Trophoblast cell (in vitro differentiated cells and primary cell): ENCODE measurements around the gene OR2A2. TPM values are rescaled to one million over a fixed set of nuclear protein-coding genes. Genes with fewer than 3 reads are reported as not detected.

Source experiments
- DNase-seq, 2 donors: peaks; one replicate each; pipeline ENCODE4 v3.0.0-alpha.2; 2016
- H2AFZ ChIP-seq: 2 replicates; pipeline ENCODE4 v1.6.1; 2013; ENCODE audit warnings: low read length, moderate library complexity, mild to moderate bottlenecking; ENCODE audit not compliant: insufficient read depth, poor library complexity
- H2AK5ac ChIP-seq: 2 replicates; pipeline ENCODE4 v1.6.1; 2013; ENCODE audit warnings: mild to moderate bottlenecking, low read length
- H2BK120ac ChIP-seq: 2 replicates; pipeline ENCODE4 v1.6.1; 2013; ENCODE audit warnings: low read length, mild to moderate bottlenecking, moderate library complexity; ENCODE audit not compliant: insufficient read depth, poor library complexity
- H2BK12ac ChIP-seq: 2 replicates; pipeline ENCODE4 v1.6.1; 2013; ENCODE audit warnings: mild to moderate bottlenecking, low read length, moderate library complexity
- H2BK5ac ChIP-seq: 2 replicates; pipeline ENCODE4 v1.6.1; 2013; ENCODE audit warnings: low read length, low read depth, moderate library complexity, mild to moderate bottlenecking; ENCODE audit not compliant: poor library complexity
- H3K14ac ChIP-seq: 2 replicates; pipeline ENCODE4 v1.6.1; 2013; ENCODE audit warnings: mild to moderate bottlenecking, low read length
- H3K18ac ChIP-seq: 2 replicates; pipeline ENCODE4 v1.6.1; 2013; ENCODE audit warnings: mild to moderate bottlenecking, low read length
- H3K23ac ChIP-seq: 2 replicates; pipeline ENCODE4 v1.6.1; 2013; ENCODE audit warnings: low read length
- H3K27ac ChIP-seq: 2 replicates; pipeline ENCODE4 v1.5.1; 2013; ENCODE audit warnings: low read depth, mild to moderate bottlenecking, inconsistent platforms, low read length, moderate library complexity
- H3K27me3 ChIP-seq: 2 replicates; pipeline ENCODE4 v1.6.1; 2013; ENCODE audit warnings: inconsistent platforms, mild to moderate bottlenecking, low read length, moderate library complexity; ENCODE audit not compliant: insufficient read depth
- H3K36me3 ChIP-seq, 2 experiments: 1 replicate in 1 of 2; 2 replicates in 1 of 2; pipeline ENCODE4 v1.6.1; 2013; ENCODE audit warnings: low read length in 2 of 2, mild to moderate bottlenecking in 2 of 2, moderate library complexity in 1 of 2; ENCODE audit not compliant: insufficient read depth in 2 of 2, control insufficient read depth in 1 of 2
- H3K4ac ChIP-seq: 2 replicates; pipeline ENCODE4 v1.6.1; 2013; ENCODE audit warnings: low read depth, mild to moderate bottlenecking, low read length, moderate library complexity
- H3K4me1 ChIP-seq, 2 experiments: 1 replicate in 1 of 2; 2 replicates in 1 of 2; pipeline ENCODE4 v1.6.1; 2013; ENCODE audit warnings: low read length in 2 of 2, mild to moderate bottlenecking in 2 of 2, moderate library complexity in 1 of 2; ENCODE audit not compliant: insufficient read depth in 2 of 2, control insufficient read depth in 1 of 2
- H3K4me2 ChIP-seq: 2 replicates; pipeline ENCODE4 v1.6.1; 2013; ENCODE audit warnings: inconsistent platforms, mild to moderate bottlenecking, low read length, moderate library complexity
- H3K4me3 ChIP-seq: 2 replicates; pipeline ENCODE4 v1.5.1; 2013; ENCODE audit warnings: mild to moderate bottlenecking, low read depth, low read length, inconsistent platforms
- H3K79me1 ChIP-seq: one replicate; pipeline ENCODE4 v1.6.1; 2013; ENCODE audit warnings: low read length
- H3K79me2 ChIP-seq: 2 replicates; pipeline ENCODE4 v1.6.1; 2013; ENCODE audit warnings: low read length, mild to moderate bottlenecking; ENCODE audit not compliant: control insufficient read depth, insufficient read depth, poor library complexity
- H3K9ac ChIP-seq: 2 replicates; pipeline ENCODE4 v1.6.1; 2013; ENCODE audit warnings: mild to moderate bottlenecking, low read length
- H3K9me3 ChIP-seq: 2 replicates; pipeline ENCODE4 v1.6.1; 2013; ENCODE audit warnings: low read depth, mild to moderate bottlenecking, control low read depth, inconsistent platforms, low read length; ENCODE audit not compliant: insufficient read depth
- H4K12ac ChIP-seq: 2 replicates; pipeline ENCODE4 v1.6.1; 2013; ENCODE audit warnings: low read depth, mild to moderate bottlenecking, low read length, moderate library complexity
- H4K8ac ChIP-seq: 2 replicates; pipeline ENCODE4 v1.6.1; 2013; ENCODE audit warnings: low read depth, mild to moderate bottlenecking, low read length, moderate library complexity
- H4K91ac ChIP-seq: one replicate; pipeline ENCODE4 v1.6.1; 2013; ENCODE audit warnings: low read depth, mild to moderate bottlenecking, low read length, moderate library complexity
- WGBS: extraction: QIAGEN DNeasy Blood & Tissue Kit; methylation state at CpG from one replicate; pipeline ENCODE4 v1.1.7; 2013; ENCODE audit warnings: missing lambda C conversion rate; ENCODE audit not compliant: insufficient read length, insufficient coverage; ENCODE audit errors: extremely low coverage; 5-methylcytosine and 5-hydroxymethylcytosine counted together
- polyA plus RNA-seq: library from polyadenylated mRNA; stranded (reverse); fragments of 200-250 nt; gene quantifications from 2 replicates; pipeline ENCODE4 v1.2.3, GENCODE V29; 2013

The OR2A2 gene
- polyA plus RNA-seq: not detected in 2 replicates

GRCh38 chr7:144109283-144109682, at the start of gene OR2A2:
Gene OR2A2, plus strand, starts transcription at chr7:144109583. Its CDS starts 0 bp downstream, at chr7:144109583.
- Histone ChIP-seq H4K8ac (no peak within 1 kb of the TSS), H3K4me3 (no peak within 1 kb of the TSS), H3K4me1 (no peaks in the 10 kb centered on the region), H4K12ac (no peak within 1 kb of the TSS), H3K23ac (no peak within 1 kb of the TSS), H2BK5ac (no peak within 1 kb of the TSS), H3K4me2 (no peak within 1 kb of the TSS), H2AK5ac (no peak within 1 kb of the TSS), H3K9me3 (no peaks in the 10 kb centered on the region), H3K27me3 (no peaks in the 10 kb centered on the region), H2AFZ (no peak within 1 kb of the TSS), H3K9ac (no peak within 1 kb of the TSS), H3K4ac (no peak within 1 kb of the TSS), H3K27ac (no peak within 1 kb of the TSS), H3K79me1 (no peaks in the 10 kb centered on the region), H3K79me2 (no peaks in the 10 kb centered on the region), H2BK12ac (no peak within 1 kb of the TSS), H3K18ac (no peak within 1 kb of the TSS), H2BK120ac (no peak within 1 kb of the TSS), H3K14ac (no peak within 1 kb of the TSS), H3K36me3 (no peaks in the 10 kb centered on the region), H4K91ac (no peak within 1 kb of the TSS)
- WGBS: no CpG with 5 or more reads among the region's 2 CpGs
- no peak for DNase-seq

- Histone ChIP-seq H2AFZ (no peak overlapping the region), H2BK12ac (no peak overlapping the region), H4K8ac (no peak overlapping the region), H2AK5ac (no peak overlapping the region), H3K27ac (no peak overlapping the region), H2BK120ac (no peak overlapping the region), H4K12ac (no peak overlapping the region), H3K23ac (no peak overlapping the region), H3K27me3 (no peaks in the 10 kb centered on the region), H4K91ac (no peak overlapping the region), H3K4ac (no peak overlapping the region), H3K14ac (no peak overlapping the region), H3K9ac (no peak overlapping the region), H3K4me3 (no peak overlapping the region), H3K79me2 (no peaks in the 10 kb centered on the region), H3K4me2 (no peak overlapping the region), H2BK5ac (no peak overlapping the region), H3K4me1 (no peaks in the 10 kb centered on the region), H3K18ac (no peak overlapping the region), H3K79me1 (no peaks in the 10 kb centered on the region), H3K36me3 (no peaks in the 10 kb centered on the region), H3K9me3 (peaks cover 2% of the 10 kb centered on the region)
- peak in 1 of 2 donors; percentile 14 for DNase-seq
- no CpG with 5 or more reads among the region's 3 CpGs for whole genome bisulfite sequencing
Measured at GRCh38 chr7:144063710-144064109, 45.7 kb upstream of the OR2A2 start.

GRCh38 chr7:144069511-144069910, 39.9 kb upstream of the OR2A2 start, which contains the start of gene OR2A25:
Gene OR2A25, plus strand, starts transcription at chr7:144069811. Its CDS starts 4,409 bp downstream, at chr7:144074220.
- Histone ChIP-seq H3K4me3 (no peak within 1 kb of the TSS), H2BK120ac (no peak within 1 kb of the TSS), H3K36me3 (no peaks in the 10 kb centered on the region), H4K12ac (no peak within 1 kb of the TSS), H4K91ac (no peak within 1 kb of the TSS), H3K14ac (no peak within 1 kb of the TSS), H3K79me2 (no peaks in the 10 kb centered on the region), H4K8ac (no peak within 1 kb of the TSS), H3K23ac (no peak within 1 kb of the TSS), H3K4me1 (no peaks in the 10 kb centered on the region), H3K27me3 (no peaks in the 10 kb centered on the region), H2BK12ac (no peak within 1 kb of the TSS), H3K4ac (no peak within 1 kb of the TSS), H2BK5ac (no peak within 1 kb of the TSS), H3K9me3 (no peaks in the 10 kb centered on the region), H3K18ac (no peak within 1 kb of the TSS), H2AFZ (no peak within 1 kb of the TSS), H3K9ac (no peak within 1 kb of the TSS), H3K27ac (no peak within 1 kb of the TSS), H2AK5ac (no peak within 1 kb of the TSS), H3K79me1 (no peaks in the 10 kb centered on the region), H3K4me2 (no peak within 1 kb of the TSS)
- no CpG with 5 or more reads among the region's 1 CpG for WGBS
- no peak for DNase-seq

- no peak overlapping the region for H2AFZ ChIP-seq
- H3K4me1 ChIP-seq: no peaks in the 10 kb centered on the region
- H3K4ac ChIP-seq: no peak overlapping the region
- no peaks in the 10 kb centered on the region for H3K27me3 ChIP-seq
- no peaks in the 10 kb centered on the region for H3K79me1 ChIP-seq
- H3K4me2 ChIP-seq: no peak overlapping the region
- no peak overlapping the region for H4K8ac ChIP-seq
- WGBS: no CpG with 5 or more reads among the region's 2 CpGs
- H3K79me2 ChIP-seq: no peaks in the 10 kb centered on the region
- H3K36me3 ChIP-seq: no peaks in the 10 kb centered on the region
- H2BK120ac ChIP-seq: no peak overlapping the region
- no peak overlapping the region for H3K27ac ChIP-seq
- no peak overlapping the region for H3K4me3 ChIP-seq
- no peak overlapping the region for H2BK12ac ChIP-seq
- H2AK5ac ChIP-seq: no peak overlapping the region
- no peaks in the 10 kb centered on the region for H3K9me3 ChIP-seq
- H3K9ac ChIP-seq: no peak overlapping the region
- H4K12ac ChIP-seq: no peak overlapping the region
- H3K14ac ChIP-seq: no peak overlapping the region
- H2BK5ac ChIP-seq: no peak overlapping the region
- no peak overlapping the region for H3K23ac ChIP-seq
- no peak overlapping the region for H4K91ac ChIP-seq
- no peak for DNase-seq
- no peak overlapping the region for H3K18ac ChIP-seq
Measured at GRCh38 chr7:144069953-144070352, 39.4 kb upstream of the OR2A2 start.
